Daoy (cell line): ENCODE results near the gene SYT8. TPM values are rescaled to one million over a fixed set of nuclear protein-coding genes. Genes with fewer than 3 reads are reported as not detected.

ENCODE experiments used
- DNase-seq: peaks from one replicate; pipeline ENCODE4 v3.0.0-alpha.2; 2015; ENCODE audit warnings: low read depth
- total RNA-seq: library from RNA; depleted of rRNA; stranded (reverse); fragments of >200 nt; shearing (Covaris generic); gene quantifications from 2 replicates; pipeline ENCODE4 v1.2.3, GENCODE V29; 2014

The SYT8 gene
- total RNA-seq, 1 experiment from 2014 or later = not detected

- peak; percentile 29 for DNase-seq
These were observed 9.7 kb downstream of the SYT8 start for GRCh38 chr11:1844221-1845094.

DNA sequence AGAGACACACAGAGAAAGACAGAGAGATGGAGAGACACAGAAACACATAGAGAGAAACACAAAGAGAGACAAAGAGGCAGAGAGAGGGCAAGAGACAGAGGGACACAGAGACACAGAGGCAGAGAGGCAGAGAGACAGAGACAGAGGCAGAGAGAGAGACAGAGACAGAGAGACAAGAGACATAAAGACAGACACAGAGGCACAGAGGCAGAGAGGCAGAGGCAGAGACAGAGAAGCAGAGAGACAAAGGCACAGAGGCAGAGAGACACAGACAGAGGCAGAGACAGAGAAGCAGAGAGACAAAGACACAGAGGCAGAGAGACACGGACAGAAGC, 10.3 kb downstream of the SYT8 start:
- DNase-seq = no peak

DNA sequence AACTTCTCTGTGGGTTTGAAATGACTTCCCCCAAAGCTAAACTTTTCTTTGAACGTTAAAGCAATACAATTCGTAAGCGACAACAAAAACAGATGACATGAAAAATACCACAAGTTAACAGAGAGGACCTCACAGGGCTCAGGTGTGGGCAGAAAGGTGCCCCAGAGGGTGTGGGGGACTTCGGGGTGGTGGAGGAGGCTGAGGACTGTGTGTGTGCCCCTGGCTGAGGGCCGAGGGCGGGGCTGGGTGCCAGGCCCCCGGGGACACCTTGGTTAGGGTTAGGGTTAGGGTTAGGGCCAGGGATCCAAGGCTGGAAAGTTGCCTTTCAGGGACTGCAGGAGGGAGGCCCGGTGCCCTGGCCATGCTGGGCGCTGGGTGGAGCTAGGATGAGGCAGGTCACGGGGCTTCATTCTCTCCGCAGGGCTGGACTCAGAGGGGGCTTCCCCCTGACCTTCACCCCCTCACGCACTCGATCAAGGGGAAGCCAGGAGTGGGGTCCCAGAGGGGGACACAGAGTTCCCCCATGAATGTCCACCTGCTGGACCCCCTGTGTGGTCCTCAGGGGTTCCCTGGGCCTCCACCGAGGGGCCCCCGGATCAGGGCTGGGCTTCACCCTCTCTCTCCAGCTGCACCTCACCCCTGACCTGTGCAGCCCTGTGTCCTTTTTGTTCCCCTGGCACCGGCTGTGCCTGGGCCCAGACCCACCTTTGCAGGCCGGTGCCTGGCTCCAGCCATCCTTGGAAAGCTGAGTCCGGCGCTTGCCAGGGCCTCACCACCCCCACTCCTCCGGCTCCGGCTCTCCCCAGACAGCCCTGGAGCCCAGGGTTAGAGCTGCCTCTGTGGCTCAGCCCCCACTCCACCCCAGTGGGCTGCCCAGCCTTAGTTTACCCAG, 11.0 kb downstream of the SYT8 start:
- DNase-seq = no peak

DNA sequence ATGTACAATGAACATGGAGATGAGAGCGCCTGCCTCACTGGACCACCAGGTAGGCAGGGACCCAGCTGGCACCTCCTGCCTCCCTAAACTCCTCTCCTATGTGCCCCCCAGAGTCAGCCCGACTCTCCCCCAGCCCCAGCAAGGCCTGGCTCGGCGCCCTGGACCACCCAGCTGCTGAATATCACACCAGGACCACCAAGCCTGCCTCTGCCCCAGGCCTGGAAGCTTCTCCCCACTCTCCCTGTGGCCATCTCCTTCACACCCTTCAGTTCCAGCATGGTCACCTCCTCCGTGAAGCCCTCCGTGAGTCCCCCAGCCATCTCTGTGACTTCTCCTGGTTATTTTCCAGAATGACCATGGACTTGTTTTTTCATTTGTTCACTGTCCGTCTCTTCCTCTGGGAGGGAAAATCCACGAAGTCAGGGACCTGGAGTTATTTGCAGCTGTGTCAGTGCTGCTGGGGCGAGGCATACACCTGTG, 11.7 kb downstream of the SYT8 start:
- no peak for DNase-seq

DNA sequence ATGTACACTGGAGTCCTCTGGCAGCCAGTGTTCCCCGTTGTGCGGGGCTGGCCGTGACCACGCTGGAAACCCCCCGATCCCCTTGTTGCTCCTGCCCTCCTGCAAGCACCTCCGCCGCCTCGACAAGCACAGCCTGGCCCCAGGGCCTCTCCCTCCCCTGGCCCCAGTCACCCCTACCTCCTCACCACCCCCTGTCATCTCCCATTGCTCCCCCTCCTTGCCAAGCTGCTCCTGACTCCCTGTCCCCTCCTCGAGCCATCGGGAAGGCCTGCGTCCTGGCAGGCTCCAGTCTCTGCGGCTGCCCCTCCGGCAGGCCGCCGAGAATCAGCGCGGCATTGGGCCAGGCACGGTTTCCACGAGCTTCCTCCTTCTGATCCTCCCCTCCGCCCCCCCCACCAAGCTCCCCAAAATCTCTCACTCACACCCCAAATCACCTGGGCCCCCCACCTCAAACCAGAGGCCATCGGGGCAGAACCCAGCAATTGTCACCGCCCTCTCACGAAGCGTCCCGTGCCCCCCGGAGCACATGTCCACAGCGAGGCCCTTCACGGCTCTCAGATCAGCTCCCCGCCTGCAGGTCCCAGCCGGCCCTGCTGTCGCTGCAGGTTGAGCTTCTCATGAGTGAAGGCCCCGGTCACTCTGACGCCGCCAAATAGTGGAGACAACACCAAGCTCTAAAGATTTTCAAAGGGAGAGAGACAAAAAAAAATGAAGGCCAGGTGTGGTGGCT, 12.4 kb downstream of the SYT8 start:
- DNase-seq = no peak

GRCh38 chr11:1847926-1848639, 13.3 kb downstream of the SYT8 start:
- no peak for DNase-seq

DNA sequence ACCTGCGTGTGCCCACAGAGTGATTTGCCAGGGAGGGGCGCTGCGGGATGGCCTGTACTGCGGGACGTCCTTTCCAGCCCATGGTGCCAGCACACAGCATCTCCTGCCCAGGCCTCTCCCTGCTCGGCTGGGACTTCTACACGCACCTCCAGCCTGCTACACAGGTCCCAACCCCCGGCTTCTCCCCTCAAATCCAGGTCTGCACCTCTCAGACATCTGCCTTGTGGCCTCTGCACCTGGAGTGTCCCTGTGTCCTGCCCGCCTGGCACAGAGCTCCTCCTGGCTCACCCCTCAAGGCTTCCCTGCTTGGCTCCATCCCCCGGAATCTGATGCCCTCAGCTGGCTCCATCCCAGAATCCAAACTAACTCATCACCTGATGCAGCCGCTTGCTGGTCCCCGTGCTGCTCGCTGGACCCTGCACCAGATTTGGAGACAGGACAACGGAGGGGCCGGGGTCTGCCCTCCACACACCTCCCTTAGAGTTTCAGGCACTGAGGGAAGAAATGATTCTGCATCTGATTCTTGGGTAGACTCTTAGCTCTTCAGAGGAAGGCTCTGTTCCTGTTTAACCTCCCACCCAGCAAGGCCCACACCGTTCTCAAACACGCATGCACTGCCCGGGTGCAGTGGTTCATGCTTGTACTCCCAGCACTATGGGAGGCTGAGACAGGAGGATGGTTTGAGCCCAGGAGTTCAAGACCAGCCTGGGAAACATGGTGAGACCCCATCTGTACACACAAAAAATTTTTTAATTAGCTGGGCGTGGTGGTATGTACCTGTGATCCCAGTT, 14.0 kb downstream of the SYT8 start:
- DNase-seq = no peak

- DNase-seq = no peak
These were observed 16.8 kb downstream of the SYT8 start for GRCh38 chr11:1851468-1852180.

DNA sequence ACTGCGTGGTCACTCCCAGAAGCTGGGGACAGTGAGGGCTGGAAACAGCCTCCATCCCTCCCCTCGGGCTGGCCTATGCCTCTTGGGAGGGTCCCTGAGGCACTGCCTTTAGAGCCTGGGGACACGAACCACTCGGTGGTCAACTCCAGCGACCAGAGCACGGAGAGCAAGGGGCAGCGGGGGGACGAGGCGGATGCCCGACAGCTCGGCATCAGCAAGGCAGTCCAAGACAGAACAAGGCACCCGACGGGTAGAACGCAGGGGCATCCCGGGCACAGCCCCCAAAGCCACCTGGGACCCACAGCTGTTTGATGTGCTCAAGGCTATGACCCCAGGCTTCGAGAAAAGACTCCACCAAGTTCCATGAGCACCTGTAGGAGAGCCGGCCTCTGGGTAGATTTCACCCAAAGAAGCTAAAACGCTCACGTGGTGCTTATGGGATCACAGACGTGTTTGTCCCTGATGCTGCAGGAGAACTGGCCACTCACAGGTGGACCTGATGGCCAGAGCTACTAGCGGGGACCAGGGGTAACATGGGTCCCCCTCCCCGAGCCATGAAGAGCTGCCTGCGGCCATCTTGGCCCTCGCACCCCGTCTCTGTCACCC, 17.6 kb downstream of the SYT8 start:
- DNase-seq = no peak

GRCh38 chr11:1852877-1853276, 18.1 kb downstream of the SYT8 start, which contains the start of gene LSP1:
Gene LSP1, plus strand, starts transcription at chr11:1853084. Its CDS starts 61 bp downstream, at chr11:1853145.
- no peak for DNase-seq

- DNase-seq = no peak
These were observed 18.8 kb downstream of the SYT8 start for GRCh38 chr11:1853376-1854131.

DNA sequence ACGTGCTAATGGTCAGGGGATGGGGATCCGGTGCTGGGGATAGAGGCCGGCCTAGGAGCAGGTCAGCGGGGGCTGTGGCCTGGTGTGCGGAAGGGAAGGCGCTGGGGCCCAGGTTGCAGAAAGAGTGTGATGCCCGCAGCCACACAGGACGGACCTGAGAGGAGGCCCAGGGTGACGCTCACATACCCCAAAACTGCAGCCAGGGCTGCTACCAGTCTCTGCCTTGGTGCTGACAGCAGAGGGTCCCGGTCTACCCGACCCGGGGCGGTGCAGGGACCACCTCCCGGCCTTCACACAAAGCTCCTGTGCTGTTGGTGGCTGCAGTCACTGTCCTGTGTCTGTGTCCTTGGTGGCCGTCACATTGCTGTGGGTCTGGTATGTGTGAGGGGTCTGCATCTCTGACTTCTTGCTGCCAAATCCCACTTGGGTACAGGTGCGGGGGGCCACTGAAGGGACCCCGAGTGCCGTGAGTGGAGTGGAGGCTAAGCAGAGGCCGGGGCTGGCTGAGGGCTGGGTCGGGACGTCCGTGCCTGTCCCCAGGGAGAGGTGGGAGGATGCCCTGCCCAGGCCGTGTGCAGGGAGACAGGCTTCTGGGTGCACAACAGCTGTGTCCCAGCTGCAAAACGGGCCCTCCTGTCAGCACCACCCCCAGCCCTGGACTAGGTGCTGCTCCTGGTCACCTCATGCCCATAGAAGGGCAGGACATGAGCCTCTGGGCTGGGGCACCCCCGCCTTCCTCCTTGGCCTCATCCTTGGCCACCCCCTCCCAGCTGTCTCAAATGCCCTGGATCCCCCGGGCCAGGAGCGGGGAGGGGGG, 19.6 kb downstream of the SYT8 start:
- DNase-seq = no peak

GRCh38 chr11:1854949-1855885, 20.4 kb downstream of the SYT8 start:
- no peak for DNase-seq

DNA sequence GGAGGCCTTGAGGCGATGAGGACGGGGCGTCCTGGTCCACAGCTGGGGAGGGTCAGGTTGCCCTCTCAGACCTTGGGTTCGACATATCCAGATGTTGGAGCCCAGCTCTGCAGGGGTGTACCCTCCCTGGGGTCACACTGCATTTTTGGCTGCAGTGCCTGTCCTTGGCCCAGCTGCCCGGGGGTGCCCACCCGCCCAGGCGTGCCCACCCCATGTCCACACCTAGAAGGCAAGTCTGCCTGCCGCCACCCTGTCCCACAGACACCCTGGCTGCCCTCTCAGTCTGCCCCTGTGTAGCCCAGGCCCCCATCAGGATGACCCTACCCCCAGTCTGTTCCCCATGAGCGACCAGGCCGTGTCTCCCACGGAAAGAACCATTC, 21.1 kb downstream of the SYT8 start:
- no peak for DNase-seq

GRCh38 chr11:1856306-1857005, 21.7 kb downstream of the SYT8 start:
- DNase-seq = no peak

DNA sequence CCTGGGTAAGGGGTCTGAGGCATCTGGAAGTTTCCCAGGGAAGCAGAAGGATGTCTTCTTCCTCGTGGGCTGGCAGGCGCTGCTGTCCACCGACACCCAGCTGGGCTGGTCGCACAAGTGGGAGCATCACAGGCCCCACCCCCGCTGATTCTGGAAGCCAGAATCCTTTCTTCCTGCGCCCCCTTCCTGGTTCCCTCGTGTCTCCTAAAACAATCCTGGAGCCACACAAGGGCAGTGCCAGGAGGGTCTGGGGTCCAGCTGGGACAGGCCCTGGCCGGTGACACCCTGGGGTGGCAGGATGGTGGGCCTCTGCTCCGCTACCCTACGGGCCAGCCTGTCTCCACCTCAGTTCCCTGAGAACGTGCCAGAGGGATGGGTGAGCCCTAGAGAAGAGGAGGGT, 22.3 kb downstream of the SYT8 start:
- no peak for DNase-seq
